GM18511 (cell line): ENCODE measurements around the gene PFN2.
"Not testable (repeated sequence)": the region's sequence is repeated elsewhere in the genome, so short reads cannot be mapped to it uniquely, and the experiment has no call there.

Source experiments
- ATAC-seq: cut with Tn5 transposase; IDR thresholded peaks from one replicate; pipeline ENCODE4 v1.9.1; 2021; ENCODE audit warnings: mild to moderate bottlenecking, moderate library complexity; ENCODE audit not compliant: unreplicated experiment

PFN2 gene

DNA sequence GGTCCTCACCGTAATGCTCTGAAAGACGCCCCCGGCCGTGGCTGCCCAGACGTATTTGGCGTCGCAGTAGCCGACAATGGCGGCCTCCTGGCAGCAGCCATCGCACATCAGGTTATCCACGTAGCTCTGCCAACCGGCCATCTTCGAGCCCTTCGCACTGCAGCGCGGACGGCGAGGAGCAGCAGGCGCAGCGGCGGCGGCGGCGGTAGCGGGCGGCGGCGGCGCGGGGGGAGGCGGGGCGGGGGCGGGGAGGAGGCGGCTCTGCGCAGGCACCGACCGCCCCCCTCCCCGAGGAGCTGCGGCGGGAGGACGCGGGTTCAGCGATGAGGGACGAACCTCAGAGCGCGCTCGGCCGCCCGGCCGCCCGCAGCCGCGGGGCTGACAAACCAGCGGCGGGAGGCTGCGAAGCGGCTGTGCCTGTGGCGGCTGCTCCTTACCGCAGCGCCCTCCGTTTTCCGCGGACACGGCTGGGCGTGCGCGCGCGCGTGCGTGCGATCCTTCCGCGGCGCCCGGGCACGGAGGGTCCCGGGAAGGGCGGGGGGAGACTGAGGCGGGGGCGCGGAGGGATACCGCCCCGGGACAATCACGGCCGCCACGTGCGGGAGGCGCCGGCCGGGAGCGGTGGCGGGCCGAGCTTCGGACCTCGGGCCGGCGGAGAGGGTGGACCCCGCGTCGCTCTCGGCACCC, at the start of gene PFN2:
PFN2 (minus strand) TSS at position 180 of the 687 bp plus-strand sequence; CDS start at position 141, 39 bp downstream.
- ATAC-seq = peak; percentile 57

GRCh38 chr3:150015901-150016300, 45.2 kb upstream of the PFN2 start:
- no peak for ATAC-seq

- ATAC-seq = no peak
Observed at GRCh38 chr3:150014782-150015181, 44.1 kb upstream of the PFN2 start.

DNA sequence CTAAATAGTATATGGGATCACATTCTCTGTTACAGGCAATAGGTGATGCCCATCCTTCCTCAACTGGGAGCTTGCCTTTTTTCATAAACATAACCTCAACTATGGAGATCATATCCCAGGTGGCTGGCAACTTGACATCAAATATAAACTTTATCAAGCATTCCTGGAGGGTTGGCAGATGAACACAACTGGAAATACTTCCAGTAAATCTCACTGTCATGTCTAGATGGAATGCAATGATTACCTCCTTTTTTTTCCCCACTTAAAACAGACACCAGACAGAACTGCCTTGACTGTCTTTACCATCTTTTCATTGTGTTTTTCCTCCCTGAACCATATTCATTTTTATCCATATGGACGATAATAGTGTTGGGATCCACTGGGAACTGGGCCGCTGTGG, 43.1 kb upstream of the PFN2 start:
- no peak for ATAC-seq

GRCh38 chr3:150006794-150007193, 36.1 kb upstream of the PFN2 start:
- ATAC-seq = no peak

- no peak for ATAC-seq
Observed at GRCh38 chr3:150005243-150006112, 34.8 kb upstream of the PFN2 start.

DNA sequence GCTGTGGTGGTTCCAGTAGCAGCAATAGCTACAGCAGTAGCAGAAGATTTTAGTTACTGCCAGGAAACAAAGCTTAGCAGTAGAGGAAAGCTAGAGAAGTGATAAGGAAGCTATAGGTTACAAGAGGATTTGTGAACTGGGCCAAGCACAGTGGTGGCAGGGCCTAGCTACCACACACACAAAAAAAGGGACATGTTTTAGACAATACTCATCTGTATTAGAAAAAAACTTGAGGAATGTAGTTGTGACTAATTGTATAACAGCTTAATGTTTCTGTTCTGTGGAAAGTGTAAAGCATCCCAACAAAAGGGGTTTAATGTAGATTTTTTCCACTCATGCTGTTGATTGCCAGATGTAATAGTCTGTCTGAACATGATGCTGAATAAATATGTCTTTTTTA, 29.9 kb upstream of the PFN2 start:
- no peak for ATAC-seq

GRCh38 chr3:149999421-149999820, 28.7 kb upstream of the PFN2 start:
- ATAC-seq = no peak

- ATAC-seq = no peak
Observed at GRCh38 chr3:149998946-149999345, 28.3 kb upstream of the PFN2 start.

GRCh38 chr3:149992416-149993058, 21.8 kb upstream of the PFN2 start:
- no peak for ATAC-seq

- no peak for ATAC-seq
Observed at GRCh38 chr3:149990423-149990948, 19.8 kb upstream of the PFN2 start.

GRCh38 chr3:149989307-149989706, 18.6 kb upstream of the PFN2 start:
- no peak for ATAC-seq

- ATAC-seq = no peak
Observed at GRCh38 chr3:149983628-149984027, 12.9 kb upstream of the PFN2 start.

DNA sequence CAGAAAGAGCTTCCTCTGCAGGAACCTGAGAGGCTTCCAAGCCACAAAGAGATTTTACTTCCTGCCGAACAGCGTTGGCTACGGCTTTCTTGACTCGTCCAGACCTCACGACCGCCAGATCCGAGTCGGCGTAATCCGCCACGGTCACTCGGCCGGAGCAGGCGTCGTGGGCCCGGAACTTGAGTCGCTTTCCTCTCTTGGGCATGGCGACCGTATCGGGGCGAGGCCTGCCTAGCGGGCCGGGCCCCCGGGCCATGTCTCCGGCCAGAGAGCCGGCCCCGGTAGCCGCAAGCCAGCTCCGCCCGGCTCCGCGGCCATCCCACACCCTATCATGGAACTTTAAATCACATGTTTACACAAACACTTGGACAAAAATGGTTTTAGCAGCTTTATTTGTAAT, 12.4 kb upstream of the PFN2 start:
- ATAC-seq = not testable (repeated sequence)

- ATAC-seq = not testable (repeated sequence)
Observed at GRCh38 chr3:149981979-149982378, 11.3 kb upstream of the PFN2 start.

GRCh38 chr3:149977386-149977785, 6.7 kb upstream of the PFN2 start:
- ATAC-seq = no peak

DNA sequence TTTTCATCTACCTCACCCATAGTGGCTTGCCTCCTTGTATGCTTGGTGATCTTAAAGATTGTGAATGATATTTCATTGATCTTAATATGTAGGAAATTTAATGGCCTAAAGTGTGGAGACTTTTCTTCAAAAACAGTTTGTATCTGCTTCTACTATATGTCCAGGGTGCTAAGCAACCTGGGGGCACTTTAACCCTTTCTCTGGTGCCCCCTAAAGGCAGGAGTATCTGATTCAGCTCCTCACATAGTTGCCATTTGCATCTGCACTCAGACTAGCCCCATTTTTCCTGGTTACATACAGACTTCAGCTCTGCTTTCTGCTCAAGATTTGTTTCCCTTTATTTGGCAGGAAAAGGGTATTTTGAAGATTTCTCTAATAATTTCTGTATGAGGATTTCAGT, 5.2 kb upstream of the PFN2 start:
- no peak for ATAC-seq

DNA sequence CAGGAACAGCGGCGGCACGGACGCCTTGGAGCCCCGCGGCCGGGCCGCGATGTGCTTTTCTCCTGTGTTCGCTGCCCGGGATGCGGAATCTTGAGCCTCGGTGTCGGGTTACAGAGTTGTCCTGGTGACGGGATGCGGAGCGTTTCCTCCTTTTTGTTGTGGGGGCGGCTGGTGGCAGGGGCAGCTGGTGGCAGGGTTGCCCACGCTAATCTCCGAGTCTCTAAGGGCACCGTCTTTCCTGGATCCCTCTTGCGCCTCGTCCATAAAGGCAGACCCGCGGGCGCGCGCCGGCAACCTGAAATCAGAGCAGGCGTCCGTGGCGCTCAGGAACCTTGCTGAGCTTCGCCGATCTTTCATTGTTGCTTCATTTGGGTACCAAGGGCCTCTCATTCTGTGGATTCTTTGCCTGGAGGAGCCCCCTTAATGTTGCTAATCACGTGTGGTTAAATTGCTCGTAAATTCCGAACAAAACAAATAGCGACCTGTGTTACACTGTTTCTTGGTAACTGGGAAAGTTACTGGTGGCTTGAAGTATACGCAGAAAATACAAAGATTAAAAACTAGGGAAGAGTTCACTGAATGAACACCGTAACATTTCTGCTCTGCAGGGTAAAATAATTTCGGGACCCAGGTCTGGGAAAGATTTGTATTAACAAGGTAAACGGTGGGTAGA, 844 bp upstream of the PFN2 start:
- ATAC-seq = peak; percentile 29

- peak; percentile 66 for ATAC-seq
Observed at GRCh38 chr3:149969940-149970715, 567 bp downstream of the PFN2 start.
